NCI-H345 treated with DMSO at 0.1 percent for 48 hours (cell line): ENCODE results near the gene PPP1R8.
"Not testable (repeated sequence)": the region's sequence is repeated elsewhere in the genome, so short reads cannot be mapped to it uniquely, and the experiment has no call there.

Experiments used
- DNase-seq: peaks from one replicate; lab custom pipeline; 2025; ENCODE audit not compliant: unreplicated experiment; lab: John Stamatoyannopoulos, UW

The PPP1R8 gene

DNA sequence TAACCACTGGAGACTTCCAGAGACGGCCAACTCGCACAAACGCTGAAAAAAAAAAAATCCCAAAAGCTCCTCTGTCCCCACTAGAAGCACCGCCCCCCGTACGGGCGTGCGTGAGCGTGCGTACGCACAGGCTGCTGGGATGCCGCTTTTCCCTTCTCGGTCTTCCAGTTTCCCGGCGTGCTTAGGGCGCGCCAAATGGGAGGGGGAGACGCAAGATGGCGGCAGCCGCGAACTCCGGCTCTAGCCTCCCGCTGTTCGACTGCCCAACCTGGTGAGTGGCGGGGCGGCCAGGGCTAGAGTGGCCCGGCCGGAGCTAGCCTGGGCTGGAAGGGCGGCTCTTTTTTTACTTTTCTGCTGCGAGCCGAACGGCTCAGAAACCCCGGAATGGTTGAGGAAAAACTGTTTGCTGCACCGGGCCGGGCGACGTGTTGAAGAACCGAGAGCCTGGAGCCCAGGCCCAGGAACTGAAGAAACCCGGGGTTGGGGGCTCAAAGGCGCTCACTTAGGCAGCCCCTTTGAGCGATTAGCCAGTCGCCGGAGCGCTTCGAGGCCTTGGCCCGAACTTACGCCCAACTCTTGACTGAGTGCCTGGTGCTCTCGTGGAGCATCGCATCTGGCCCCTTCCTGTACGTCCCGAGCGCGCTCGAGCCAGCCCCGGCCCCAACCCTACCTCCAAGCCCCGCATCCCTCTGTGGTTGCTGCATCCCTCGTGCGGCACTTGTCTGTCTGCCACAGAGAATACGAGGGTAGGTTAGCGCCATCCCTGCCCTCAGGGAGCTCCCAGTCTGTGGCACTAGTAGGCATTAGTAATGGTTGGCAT lies at the start of gene PPP1R8:
TSS of gene PPP1R8 (plus strand) at position 162 of the 820 bp plus-strand sequence. CDS start at position 216, 54 bp downstream.
- peak; percentile 94 for DNase-seq

DNA sequence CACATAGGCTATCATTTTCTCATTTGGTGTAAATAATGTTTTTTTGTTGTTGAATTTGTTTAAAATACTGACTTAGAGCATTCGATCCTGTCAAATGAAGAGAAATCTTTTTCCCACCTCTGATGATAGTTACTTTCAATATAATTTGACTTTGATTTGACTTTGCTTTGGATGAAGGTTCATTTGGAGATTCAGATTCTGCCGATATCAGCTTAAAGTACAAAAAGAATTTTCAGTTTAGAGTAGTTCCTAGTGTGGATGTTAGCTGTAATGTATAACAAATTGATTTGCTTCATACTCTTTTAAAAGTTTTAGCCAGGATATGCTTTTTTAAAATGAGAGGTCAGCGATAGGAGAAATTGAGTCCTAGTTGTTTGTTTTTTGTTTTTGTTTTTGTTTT lies 47.6 kb upstream of the PPP1R8 start:
- no peak for DNase-seq

- no peak for DNase-seq
These were observed 45.9 kb upstream of the PPP1R8 start for GRCh38 chr1:27784700-27785099.

DNA sequence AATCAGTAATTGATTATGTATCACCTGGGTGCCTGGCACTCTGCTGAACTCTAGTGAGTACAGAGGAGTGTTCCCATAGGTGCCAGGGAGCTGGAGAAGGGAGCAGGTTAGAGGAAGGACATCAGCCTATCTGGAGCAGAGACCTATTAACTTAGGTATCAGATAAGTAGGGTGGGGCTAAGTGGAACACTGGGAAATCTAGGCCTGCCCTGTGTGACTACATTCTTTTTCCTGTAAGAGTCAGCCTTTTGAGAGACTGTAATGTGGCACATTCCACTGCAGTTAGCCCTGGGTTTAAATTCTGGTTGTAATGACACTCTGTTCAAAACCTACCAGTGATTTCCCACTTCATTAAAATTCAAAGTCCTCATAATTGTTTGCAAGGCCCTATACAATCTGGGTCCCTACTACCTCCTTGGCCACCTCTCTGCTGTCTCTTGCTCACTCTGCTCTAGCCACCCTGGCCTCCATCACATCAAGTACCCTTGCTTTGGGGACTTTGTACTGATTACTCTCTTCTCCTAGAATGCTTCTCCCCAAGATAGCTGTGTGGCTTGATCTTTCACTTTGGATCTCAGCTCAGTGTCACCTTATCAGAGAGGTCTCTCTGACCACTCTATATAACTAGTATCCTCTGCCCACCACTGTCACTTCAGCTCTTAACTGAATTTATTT lies 44.7 kb upstream of the PPP1R8 start:
- no peak for DNase-seq

DNA sequence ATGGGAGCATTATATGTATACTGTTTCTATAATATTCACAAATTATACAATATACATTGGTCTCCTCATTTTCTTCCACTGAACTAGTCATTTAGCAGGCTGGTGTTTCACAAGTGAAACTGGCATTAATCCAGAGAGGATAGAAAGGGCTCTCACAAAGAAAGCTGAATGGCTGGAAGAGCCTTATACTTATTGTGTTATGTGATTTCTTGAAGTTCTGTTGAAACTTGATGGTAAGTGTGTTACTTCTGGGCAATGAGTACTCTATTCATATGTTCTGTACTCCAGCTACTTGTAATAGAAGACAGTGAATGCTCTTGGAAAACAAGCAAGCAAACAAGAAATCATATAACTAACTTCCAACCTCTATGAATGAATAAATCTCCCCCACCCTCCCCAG lies 42.7 kb upstream of the PPP1R8 start:
- DNase-seq = no peak

GRCh38 chr1:27789540-27790041 lies 41.0 kb upstream of the PPP1R8 start:
- DNase-seq = no peak

DNA sequence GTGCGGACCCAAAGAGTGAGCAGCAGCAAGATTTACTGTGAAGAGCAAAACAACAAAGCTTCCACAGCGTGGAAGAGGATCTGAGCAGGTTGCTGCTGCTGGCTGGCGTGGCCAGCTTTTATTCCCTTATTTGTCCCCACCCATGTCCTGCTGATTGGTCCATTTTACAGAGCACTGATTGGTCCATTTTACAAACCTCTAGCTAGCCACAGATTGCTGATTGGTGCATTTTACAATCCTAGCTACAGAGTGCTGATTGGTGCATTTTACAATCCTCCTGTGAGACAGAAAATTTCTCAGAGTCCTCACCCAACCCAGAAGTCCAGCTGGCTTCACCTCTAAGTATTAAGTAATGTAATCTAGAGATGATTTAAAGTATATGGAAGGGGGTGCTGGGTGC lies 40.3 kb upstream of the PPP1R8 start:
- DNase-seq = not testable (repeated sequence)

GRCh38 chr1:27795601-27796000 lies 35.0 kb upstream of the PPP1R8 start:
- DNase-seq = no peak

GRCh38 chr1:27804791-27805190 lies 25.8 kb upstream of the PPP1R8 start:
- DNase-seq = no peak

- DNase-seq = no peak
These were observed 23.8 kb upstream of the PPP1R8 start for GRCh38 chr1:27806758-27807157.

GRCh38 chr1:27807385-27807784 lies 23.2 kb upstream of the PPP1R8 start:
- DNase-seq = no peak

GRCh38 chr1:27808131-27808530 lies 22.5 kb upstream of the PPP1R8 start:
- not testable (repeated sequence) for DNase-seq

GRCh38 chr1:27809883-27810282 lies 20.7 kb upstream of the PPP1R8 start:
- DNase-seq = no peak

DNA sequence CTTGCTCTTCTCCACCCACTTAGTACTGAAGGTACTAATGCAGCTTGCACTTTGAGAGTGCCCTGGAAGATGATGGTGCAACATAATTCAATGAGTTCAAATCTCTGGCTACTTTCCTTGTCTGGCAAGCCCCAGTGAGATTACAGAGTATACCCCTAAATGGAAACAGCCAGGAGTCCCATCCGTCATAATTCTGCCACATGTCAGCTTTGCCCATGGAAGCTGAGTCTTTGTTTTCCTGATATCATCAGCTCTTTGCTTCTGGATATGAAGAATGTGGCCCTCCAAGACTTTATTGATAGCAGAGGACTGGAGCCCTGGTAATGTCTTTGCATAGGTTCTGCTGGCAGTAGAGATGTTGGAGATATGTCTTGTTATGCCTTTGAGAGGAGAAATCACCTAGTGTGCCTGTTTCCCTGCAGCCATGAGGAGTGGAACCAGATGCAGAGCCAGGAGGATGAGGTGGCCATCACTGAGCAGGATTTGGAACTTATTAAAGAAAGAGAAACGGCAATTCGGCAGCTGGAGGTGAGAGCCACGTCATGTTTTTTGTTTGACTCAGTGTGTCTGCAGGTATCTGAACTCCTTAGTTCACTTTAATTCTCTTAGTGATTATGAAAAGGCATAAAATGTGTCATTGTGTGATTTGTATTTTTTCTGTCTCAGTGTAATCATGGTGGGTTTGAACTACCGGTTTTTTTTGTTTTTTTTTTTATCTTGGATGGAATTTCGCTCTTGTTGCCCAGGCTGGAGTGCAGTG lies 18.7 kb upstream of the PPP1R8 start:
- no peak for DNase-seq

DNA sequence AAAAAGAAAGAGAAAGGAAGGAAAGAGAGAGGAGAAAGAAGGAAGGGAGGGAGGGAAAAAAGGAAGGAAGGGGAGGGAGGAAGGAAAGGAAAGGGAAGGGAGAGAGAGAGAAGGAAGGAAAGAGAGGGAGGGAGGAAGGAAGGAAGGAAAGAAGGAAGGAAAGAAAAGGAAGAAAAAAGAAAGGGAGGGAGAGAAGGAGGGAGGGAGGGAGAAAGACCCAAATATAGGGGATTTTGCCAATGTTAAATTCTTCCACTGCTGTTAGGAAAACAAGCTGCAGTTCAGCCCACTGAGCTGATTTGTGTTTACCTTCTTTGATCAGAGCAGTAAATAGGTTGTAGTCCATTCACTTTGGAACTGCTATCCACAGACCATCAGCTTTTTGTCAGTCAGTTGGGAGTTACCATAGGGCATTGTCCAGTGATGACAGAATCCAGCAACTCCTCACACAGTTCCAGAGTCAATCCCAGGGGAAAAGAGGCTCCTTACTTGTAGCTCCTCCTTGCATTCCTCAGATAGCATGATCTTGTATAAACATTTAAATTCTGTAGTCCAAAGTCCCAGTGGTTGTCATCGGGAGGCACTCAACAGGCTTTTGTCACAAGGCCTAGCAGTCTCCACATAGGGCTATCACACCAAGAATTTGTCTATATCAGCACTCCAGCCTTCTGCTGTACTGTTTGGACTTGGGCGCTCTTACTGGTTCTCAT lies 13.5 kb upstream of the PPP1R8 start:
- no peak for DNase-seq

DNA sequence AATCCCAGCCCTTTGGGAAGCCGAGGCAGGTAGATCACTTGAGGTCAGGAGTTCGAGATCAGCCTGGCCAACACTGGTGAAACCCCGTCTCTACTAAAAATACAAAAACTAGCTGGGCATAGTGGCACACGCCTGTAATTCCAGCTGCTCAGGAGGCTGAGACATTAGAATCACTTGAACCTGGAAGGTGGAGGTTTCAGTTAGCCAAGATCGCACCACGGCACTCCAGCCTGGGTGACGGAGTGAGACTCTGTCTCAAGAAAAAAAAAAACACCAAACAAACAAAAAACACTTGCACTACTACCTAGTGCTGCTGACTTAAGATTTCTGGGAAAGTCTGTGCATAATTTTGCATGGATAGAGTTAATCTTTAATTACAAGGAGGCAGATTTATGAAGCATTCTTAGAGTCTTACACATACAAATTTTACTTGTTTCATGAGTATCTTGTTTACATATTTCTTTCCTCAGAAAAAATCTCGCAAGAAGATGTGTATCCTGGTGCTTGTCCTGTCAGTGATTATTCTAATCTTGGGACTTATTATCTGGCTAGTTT lies 8.7 kb upstream of the PPP1R8 start:
- no peak for DNase-seq

- no peak for DNase-seq
These were observed 6.8 kb upstream of the PPP1R8 start for GRCh38 chr1:27823784-27824183.

GRCh38 chr1:27824411-27824810 lies 6.2 kb upstream of the PPP1R8 start:
- no peak for DNase-seq

DNA sequence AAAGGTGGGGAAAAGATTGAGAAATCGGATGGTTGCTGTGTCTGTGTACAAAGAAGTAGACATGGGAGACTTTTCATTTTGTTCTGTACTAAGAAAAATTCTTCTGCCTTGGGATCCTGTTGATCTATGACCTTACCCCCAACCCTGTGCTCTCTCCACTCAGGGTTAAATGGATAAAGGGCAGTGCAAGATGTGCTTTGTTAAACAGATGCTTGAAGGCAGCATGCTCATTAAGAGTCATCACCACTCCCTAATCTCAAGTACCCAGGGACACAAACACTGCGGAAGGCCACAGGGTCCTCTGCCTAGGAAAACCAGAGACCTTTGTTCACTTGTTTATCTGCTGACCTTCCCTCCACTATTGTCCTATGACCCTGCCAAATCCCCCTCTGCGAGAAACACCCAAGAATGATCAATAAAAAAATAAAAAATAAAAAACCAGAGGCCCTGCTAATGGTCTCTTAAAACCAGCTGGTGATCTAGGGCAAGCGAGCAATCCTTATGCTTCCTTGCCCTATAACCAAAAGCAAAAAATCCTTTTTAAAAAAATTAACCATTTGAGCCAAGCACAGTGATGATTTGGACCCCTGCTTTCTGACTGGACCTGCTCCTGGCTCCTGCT lies 1.1 kb upstream of the PPP1R8 start:
- not testable (repeated sequence) for DNase-seq
